B cell (primary cell): ENCODE data around the gene BMP2K. TPM values are rescaled to one million over a fixed set of nuclear protein-coding genes. Genes with fewer than 3 reads are reported as not detected.

Source experiments
- ATAC-seq: fragments of 200-7000 bp; cut with Tn5 transposase; one replicate; pipeline ENCODE4 v1.10.0; 2021; ENCODE audit warnings: low read depth, mild to moderate bottlenecking, moderate number of reproducible peaks, moderate library complexity
- CTCF ChIA-PET: fragments of 350-600 bp; sonication (Branson Sonifier 250); formaldehyde crosslinking; loops from one replicate; lab custom pipeline; 2021; ENCODE audit warnings: antibody characterized with exemption, inconsistent platforms; lab: Charles Lee
- POLR2A ChIA-PET: fragments of 350-600 bp; sonication (Branson Sonifier 250); formaldehyde crosslinking; loops from one replicate; lab custom pipeline; 2021; ENCODE audit warnings: antibody characterized with exemption; lab: Charles Lee
- DNase-seq: peaks from one replicate; pipeline ENCODE4 v3.0.0; 2013
- H2AFZ ChIP-seq: 2 replicates; pipeline ENCODE4 v1.6.1; 2012; ENCODE audit warnings: mild to moderate bottlenecking, low read depth, low read length; ENCODE audit not compliant: insufficient read depth, poor library complexity, severe bottlenecking
- H3K27ac ChIP-seq, 2 donors: 1 replicate in 1 of 2; 2 replicates in 1 of 2; pipeline ENCODE4 v1.5.1; 2012 to 2013; ENCODE audit warnings: low read length in 2 of 2, mild to moderate bottlenecking in 2 of 2, moderate library complexity in 1 of 2
- H3K27me3 ChIP-seq, 4 experiments: fragments of 200-600 bp in 1 of 4; sonication (generic) in 1 of 4; replicated peaks in 1 of 4; 1 replicate in 2 of 4; 2 replicates in 2 of 4; pipeline versions ENCODE4 v1.6.1 to v1.7.0; 2013 to 2016; ENCODE audit warnings: low read length in 3 of 4, mild to moderate bottlenecking in 2 of 4, mixed read lengths in 1 of 4, moderate library complexity in 1 of 4; ENCODE audit not compliant: insufficient read depth in 4 of 4, control insufficient read depth in 3 of 4; ENCODE audit errors: control extremely low read depth in 1 of 4
- H3K36me3 ChIP-seq, 2 experiments: replicated peaks in 1 of 2; 1 replicate in 1 of 2; 2 replicates in 1 of 2; pipeline versions ENCODE4 v1.6.1 to v1.7.1; 2013; ENCODE audit warnings: low read length in 1 of 2; ENCODE audit not compliant: insufficient read depth in 2 of 2, control insufficient read depth in 1 of 2; ENCODE audit errors: control extremely low read depth in 1 of 2, extremely low read depth in 1 of 2
- H3K4me1 ChIP-seq, 2 donors: fragments of 200-600 bp in 1 of 2; sonication (generic) in 1 of 2; 1 replicate in 1 of 2; 2 replicates in 1 of 2; pipeline versions ENCODE4 v1.5.1 to v1.6.1; 2013 to 2017; ENCODE audit warnings: low read length in 2 of 2; ENCODE audit not compliant: control insufficient read depth in 2 of 2, insufficient read depth in 2 of 2
- H3K4me2 ChIP-seq: replicated peaks from 2 replicates; pipeline ENCODE3; 2012; ENCODE audit warnings: mild to moderate bottlenecking, low read depth, low read length; ENCODE audit not compliant: poor library complexity, severe bottlenecking
- H3K4me3 ChIP-seq, 5 experiments: fragments of 200-600 bp in 1 of 5; sonication (generic) in 1 of 5; 1 replicate in 3 of 5; 2 replicates in 2 of 5; pipeline versions ENCODE4 v1.5.1 to v1.7.0; 2011 to 2016; ENCODE audit warnings: low read length in 4 of 5, mild to moderate bottlenecking in 4 of 5, low read depth in 2 of 5, control low read depth in 1 of 5, moderate library complexity in 1 of 5; ENCODE audit not compliant: insufficient read depth in 1 of 5; ENCODE audit errors: control extremely low read depth in 1 of 5, extremely low read depth in 1 of 5
- H3K79me2 ChIP-seq: fragments of 200-600 bp; sonication (generic); one replicate; pipeline ENCODE4 v1.6.0; 2016; ENCODE audit warnings: low read length; ENCODE audit not compliant: control insufficient read depth, insufficient read depth
- H3K9ac ChIP-seq: fragments of 200-600 bp; sonication (generic); 2 replicates; pipeline ENCODE4 v1.6.1; 2017; ENCODE audit warnings: mild to moderate bottlenecking, low read length, moderate library complexity
- H3K9me3 ChIP-seq, 3 donors: one replicate each; pipeline versions ENCODE4 v1.6.1 to v1.7.1; 2013; ENCODE audit warnings: low read length in 2 of 3; ENCODE audit not compliant: control insufficient read depth in 2 of 3, insufficient read depth in 1 of 3; ENCODE audit errors: control extremely low read depth in 1 of 3
- H4K20me1 ChIP-seq: 2 replicates; pipeline ENCODE4 v1.6.0; 2012; ENCODE audit warnings: mild to moderate bottlenecking, low read length; ENCODE audit not compliant: insufficient read depth, control insufficient read depth, poor library complexity, severe bottlenecking
- H3K27ac Mint-ChIP-seq: one replicate; pipeline ENCODE4 v1.8.0; 2021; ENCODE audit warnings: mixed read lengths
- H3K27me3 Mint-ChIP-seq: one replicate; pipeline ENCODE4 v1.8.0; 2021; ENCODE audit warnings: mixed read lengths
- H3K4me1 Mint-ChIP-seq: one replicate; pipeline ENCODE4 v1.8.0; 2021; ENCODE audit warnings: mixed read lengths
- H3K4me3 Mint-ChIP-seq: one replicate; pipeline ENCODE4 v1.8.0; 2021; ENCODE audit warnings: mixed read lengths
- H3K9me3 Mint-ChIP-seq: one replicate; pipeline ENCODE4 v1.8.0; 2022; ENCODE audit warnings: mixed read lengths; ENCODE audit not compliant: insufficient read depth
- EZH2 ChIP-seq: IDR thresholded peaks from 2 replicates; pipeline ENCODE4 v1.6.1; 2012; ENCODE audit warnings: borderline replicate concordance, low read depth, mild to moderate bottlenecking, moderate library complexity, low read length; ENCODE audit not compliant: insufficient read depth, poor library complexity, severe bottlenecking
- WGBS: methylation state at CpG from one replicate; pipeline ENCODE4 v1.1.5; 2013; ENCODE audit warnings: missing lambda C conversion rate; ENCODE audit not compliant: insufficient coverage; 5-methylcytosine and 5-hydroxymethylcytosine counted together
- intact Hi-C: fragments of 100-400 bp; cut with micrococcal nuclease; formaldehyde crosslinking; loops from one replicate; pipeline ENCODE4 v1.10.0; 2022
- polyA plus RNA-seq: library from polyadenylated mRNA; depleted of rRNA; stranded (reverse); fragments of >200 nt; gene quantifications from 2 replicates; pipeline ENCODE4 v1.2.3, GENCODE V29; 2012
- total RNA-seq, 2 donors: library from RNA; stranded (reverse); fragments of 120-200 nt in 1 of 2; gene quantifications; 1 replicate in 1 of 2; 2 replicates in 1 of 2; pipeline versions ENCODE4 v1.2.3 to v1.2.4, GENCODE V29; 2013 to 2022
- TF ChIP-seq, protein P1 (sequence below): fragments of 200-600 bp; IDR thresholded peaks from one replicate; pipeline ENCODE4 v1.8.0; 2022; ENCODE audit warnings: antibody characterized with exemption, mild to moderate bottlenecking

Gene BMP2K
- total and polyA plus RNA-seq, 2 donors (not counting 1 experiment from before 2014, with no cell fraction given) = 59.1 to 117 TPM

GRCh38 chr4:78772526-78773091 is 3.5 kb upstream of the BMP2K start:
- WGBS = no CpG with 5 or more reads among the region's 4 CpGs
- Histone ChIP-seq H3K9me3 (no peaks in the 10 kb centered on the region), H3K4me1 (peaks cover 8 to 12% of the 10 kb centered on the region in 2 donors), H3K4me3 (no peak overlapping the region), H4K20me1 (peaks cover 4% of the 10 kb centered on the region), H3K27me3 (no peaks in the 10 kb centered on the region), H2AFZ (no peak overlapping the region), H3K9ac (no peak overlapping the region), H3K4me2 (no peak overlapping the region), H3K36me3 (no peaks in the 10 kb centered on the region), H3K27ac (no peak overlapping the region), H3K79me2 (peaks cover 15% of the 10 kb centered on the region)
- H3K9me3 Mint-ChIP-seq = no peaks in the 10 kb centered on the region
- TF ChIP-seq, protein P1, sequence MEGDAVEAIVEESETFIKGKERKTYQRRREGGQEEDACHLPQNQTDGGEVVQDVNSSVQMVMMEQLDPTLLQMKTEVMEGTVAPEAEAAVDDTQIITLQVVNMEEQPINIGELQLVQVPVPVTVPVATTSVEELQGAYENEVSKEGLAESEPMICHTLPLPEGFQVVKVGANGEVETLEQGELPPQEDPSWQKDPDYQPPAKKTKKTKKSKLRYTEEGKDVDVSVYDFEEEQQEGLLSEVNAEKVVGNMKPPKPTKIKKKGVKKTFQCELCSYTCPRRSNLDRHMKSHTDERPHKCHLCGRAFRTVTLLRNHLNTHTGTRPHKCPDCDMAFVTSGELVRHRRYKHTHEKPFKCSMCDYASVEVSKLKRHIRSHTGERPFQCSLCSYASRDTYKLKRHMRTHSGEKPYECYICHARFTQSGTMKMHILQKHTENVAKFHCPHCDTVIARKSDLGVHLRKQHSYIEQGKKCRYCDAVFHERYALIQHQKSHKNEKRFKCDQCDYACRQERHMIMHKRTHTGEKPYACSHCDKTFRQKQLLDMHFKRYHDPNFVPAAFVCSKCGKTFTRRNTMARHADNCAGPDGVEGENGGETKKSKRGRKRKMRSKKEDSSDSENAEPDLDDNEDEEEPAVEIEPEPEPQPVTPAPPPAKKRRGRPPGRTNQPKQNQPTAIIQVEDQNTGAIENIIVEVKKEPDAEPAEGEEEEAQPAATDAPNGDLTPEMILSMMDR = no peak
- no peak for TF ChIP-seq EZH2
- POLR2A ChIA-PET = no interaction called here
- no peak overlapping the region for H3K27ac Mint-ChIP-seq
- H3K27me3 Mint-ChIP-seq = no peaks in the 10 kb centered on the region
- intact Hi-C loops = loop anchor here (10.0 kb wide), 1 partner anchor 1698 kb away; the partner anchor contains the start of gene CCNI
- no peak overlapping the region for H3K4me3 Mint-ChIP-seq
- ATAC-seq (no peak), DNase-seq (no peak)
- CTCF ChIA-PET = no interaction called here
- peaks cover 24% of the 10 kb centered on the region for H3K4me1 Mint-ChIP-seq

DNA sequence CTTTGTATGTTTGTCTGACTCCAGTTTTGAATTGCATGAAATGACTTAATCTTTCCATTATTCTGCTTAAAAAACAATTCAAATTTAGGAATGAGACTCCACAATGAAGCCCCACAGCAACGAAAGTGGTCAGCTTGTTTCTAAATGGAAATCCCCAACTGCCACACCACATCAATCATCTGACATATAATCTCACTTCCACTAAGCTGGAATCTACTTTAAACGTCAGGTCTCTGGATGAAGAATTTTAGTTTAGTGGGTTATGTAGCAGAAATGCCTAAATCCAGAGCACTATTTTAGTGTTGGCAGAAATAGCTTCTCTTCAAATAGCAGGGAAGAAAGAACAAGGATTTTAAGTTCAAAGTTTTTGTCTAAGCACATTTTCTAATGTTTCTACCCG is 1.7 kb upstream of the BMP2K start:
- Histone ChIP-seq H3K27ac (peak overlapping the region in 1 of 2 donors; percentile 100), H3K79me2 (peaks cover 33% of the 10 kb centered on the region), H3K4me2 (peak overlapping the region; percentile 94), H3K4me3 (no peak overlapping the region), H3K27me3 (no peaks in the 10 kb centered on the region), H3K36me3 (peaks cover 0 to 3% of the 10 kb centered on the region in 2 experiments), H2AFZ (peak overlapping the region; percentile 13), H3K9ac (no peak overlapping the region), H4K20me1 (peaks cover 14% of the 10 kb centered on the region), H3K4me1 (peaks cover 21 to 24% of the 10 kb centered on the region in 2 donors), H3K9me3 (no peaks in the 10 kb centered on the region)
- Mint-ChIP-seq H3K27me3 (no peaks in the 10 kb centered on the region), H3K4me1 (peaks cover 21% of the 10 kb centered on the region), H3K27ac (peak overlapping the region; percentile 47), H3K9me3 (no peaks in the 10 kb centered on the region), H3K4me3 (peak overlapping the region; percentile 35)
- no CpG with 5 or more reads among the region's 3 CpGs for WGBS
- CTCF ChIA-PET = interaction anchor here (0.9 to 1.9 kb wide), 5 partner anchors 9 to 162 kb away, joined by 3 to 8 read pairs (median 3); no protein-coding TSS in a partner anchor
- ATAC-seq (no peak), DNase-seq (peak; percentile 35)
- TF ChIP-seq, protein P1 = no peak
- TF ChIP-seq EZH2 = no peak
- POLR2A ChIA-PET = interaction anchor here (0.7 to 1.1 kb wide), 2 partner anchors 25 to 37 kb away, joined by 4 to 6 read pairs; no protein-coding TSS in a partner anchor
- intact Hi-C loops = loop anchor here (10.0 kb wide), 1 partner anchor 1700 kb away; the partner anchor contains the start of gene CCNI
